ENCODE results near the gene PTPRN2.
"Not testable (repeated sequence)": the region's sequence is repeated elsewhere in the genome, so short reads cannot be mapped to it uniquely, and the experiment has no call there.

PTPRN2 gene

DNA sequence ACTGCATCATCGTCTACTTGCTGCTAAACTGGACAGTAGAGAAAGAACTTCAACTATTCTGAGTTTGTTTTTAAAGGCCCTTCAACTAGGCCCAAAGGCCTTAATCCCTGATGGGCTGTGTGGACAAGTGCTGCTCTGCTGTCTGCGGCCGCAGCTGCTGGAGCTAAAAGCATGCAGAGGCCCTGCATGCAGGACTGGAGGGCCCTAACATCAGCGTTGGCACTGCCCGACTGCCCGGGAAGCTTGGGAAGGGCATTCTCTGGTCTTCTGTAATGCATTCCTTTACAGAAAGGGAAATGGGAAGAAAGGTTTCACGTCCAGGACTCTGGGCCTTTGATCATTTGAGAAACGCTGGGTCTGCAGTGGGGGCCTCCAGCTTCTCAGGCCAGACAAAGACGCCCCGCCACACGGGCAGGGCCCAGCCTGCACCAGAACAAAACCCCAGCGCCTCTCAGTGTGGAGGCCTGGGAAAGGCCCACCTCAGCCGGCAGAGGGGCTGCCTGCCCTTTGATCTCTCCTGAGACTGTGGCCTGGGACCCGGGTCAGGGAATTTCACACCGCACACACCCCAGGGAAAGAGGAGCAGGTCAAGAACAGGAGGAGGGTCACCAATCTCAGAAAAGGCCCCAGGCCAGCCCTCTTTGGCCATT lies 1021.5 kb downstream of the PTPRN2 start:
- Histone ChIP-seq H3K36me3 (ENCODE audit: control insufficient read depth, insufficient read depth, low read length) (no peaks in the 10 kb centered on the region), H3K27ac (ENCODE audit: low read depth, low read length) (no peak overlapping the region), H3K4me3 (ENCODE audit: low read length) (no peak overlapping the region), H3K9ac (ENCODE audit: low read length) (no peak overlapping the region), H3K4me1 (ENCODE audit: control insufficient read depth, insufficient read depth, low read length) (no peaks in the 10 kb centered on the region), H3K27me3 (ENCODE audit: control insufficient read depth, insufficient read depth, low read length) (peaks cover 2% of the 10 kb centered on the region)

DNA sequence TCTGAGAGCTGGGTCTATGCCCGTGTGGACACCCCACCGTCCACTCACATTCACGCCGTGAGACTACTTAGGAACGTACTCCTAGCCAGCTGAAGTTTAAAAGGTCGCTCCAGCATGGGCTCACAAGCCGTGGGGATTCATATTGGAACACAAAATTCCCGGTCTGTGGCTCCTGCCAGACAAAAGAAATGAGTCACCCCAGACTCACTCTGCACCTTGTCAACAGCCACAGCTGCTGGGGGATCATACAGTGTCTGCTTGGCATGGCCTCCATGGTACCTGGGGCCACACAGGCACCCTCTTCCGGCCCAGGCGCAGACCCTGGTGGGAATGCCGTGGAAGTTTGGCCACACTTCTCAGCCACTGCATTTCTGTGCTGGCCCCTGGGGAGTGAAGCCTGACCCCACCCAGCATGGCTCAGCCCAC lies 1022.4 kb downstream of the PTPRN2 start:
- Histone ChIP-seq H3K27ac (ENCODE audit: low read depth, low read length) (no peak overlapping the region), H3K4me3 (ENCODE audit: low read length) (no peak overlapping the region), H3K9ac (ENCODE audit: low read length) (no peak overlapping the region), H3K4me1 (ENCODE audit: control insufficient read depth, insufficient read depth, low read length) (no peaks in the 10 kb centered on the region), H3K36me3 (ENCODE audit: control insufficient read depth, insufficient read depth, low read length) (no peaks in the 10 kb centered on the region), H3K27me3 (ENCODE audit: control insufficient read depth, insufficient read depth, low read length) (peaks cover 2% of the 10 kb centered on the region)

DNA sequence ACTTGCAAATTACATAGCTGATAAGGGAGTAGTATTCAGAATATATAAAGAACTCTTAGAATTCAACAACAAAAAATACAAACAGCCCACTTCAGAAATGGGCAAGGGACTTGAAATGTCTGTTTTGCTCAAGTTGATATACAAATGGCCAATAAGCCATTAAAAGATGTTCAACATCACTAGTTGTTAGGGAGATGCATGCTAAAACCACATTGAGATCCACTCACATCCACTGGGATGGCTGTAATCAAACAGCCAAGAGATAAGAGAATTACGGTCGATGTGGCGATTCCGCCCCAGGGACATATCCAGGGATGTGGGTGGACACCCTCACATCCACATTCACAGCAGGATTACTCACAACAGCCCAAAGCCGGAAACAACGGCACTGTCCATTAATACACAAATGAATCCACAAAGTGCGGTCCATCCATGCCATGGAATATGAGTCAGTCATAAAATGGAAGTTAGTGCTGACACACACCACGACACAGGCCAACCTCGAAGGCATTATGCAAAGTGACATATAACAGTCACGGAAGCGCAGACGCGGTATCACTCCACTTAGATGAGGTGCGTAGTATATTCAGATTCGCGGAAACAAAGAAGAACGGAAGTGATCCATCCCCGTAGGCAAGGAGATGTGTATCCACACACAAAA lies 1023.0 kb downstream of the PTPRN2 start:
- Histone ChIP-seq H3K4me3 (ENCODE audit: low read length) (no peak overlapping the region), H3K27me3 (ENCODE audit: control insufficient read depth, insufficient read depth, low read length) (peaks cover 2% of the 10 kb centered on the region), H3K9ac (ENCODE audit: low read length) (no peak overlapping the region), H3K4me1 (ENCODE audit: control insufficient read depth, insufficient read depth, low read length) (no peaks in the 10 kb centered on the region), H3K27ac (ENCODE audit: low read depth, low read length) (no peak overlapping the region), H3K36me3 (ENCODE audit: control insufficient read depth, insufficient read depth, low read length) (no peaks in the 10 kb centered on the region)

DNA sequence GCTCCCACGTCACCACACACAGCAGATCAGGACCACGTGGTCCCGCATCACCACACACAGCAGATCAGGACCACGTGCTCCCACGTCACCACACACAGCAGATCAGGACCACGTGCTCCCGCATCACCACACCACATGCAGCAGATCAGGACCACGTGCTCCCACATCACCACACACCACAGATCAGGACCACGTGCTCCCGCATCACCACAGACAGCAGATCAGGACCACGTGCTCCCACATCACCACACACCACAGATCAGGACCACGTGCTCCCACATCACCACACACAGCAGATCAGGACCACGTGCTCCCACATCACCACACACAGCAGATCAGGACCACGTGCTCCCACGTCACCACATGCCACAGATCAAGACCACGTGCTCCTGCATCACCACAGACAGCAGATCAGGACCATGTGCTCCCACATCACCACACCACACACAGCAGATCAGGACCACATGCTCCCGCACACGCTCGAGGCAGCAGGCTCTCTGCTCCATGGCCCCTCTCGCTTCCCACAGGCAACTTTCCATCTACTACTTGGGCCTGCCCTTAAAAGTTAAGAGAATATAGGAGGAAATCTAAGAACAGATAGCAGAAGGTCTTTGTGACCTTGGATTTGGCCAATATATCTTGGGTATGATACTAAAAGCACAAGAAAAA lies 1024.0 kb downstream of the PTPRN2 start:
- not testable (repeated sequence) for H3K27ac ChIP-seq (ENCODE audit: low read depth, low read length); H3K4me1 ChIP-seq (ENCODE audit: control insufficient read depth, insufficient read depth, low read length); H3K4me3 ChIP-seq (ENCODE audit: low read length); H3K36me3 ChIP-seq (ENCODE audit: control insufficient read depth, insufficient read depth, low read length); H3K9ac ChIP-seq (ENCODE audit: low read length); H3K27me3 ChIP-seq (ENCODE audit: control insufficient read depth, insufficient read depth, low read length)

DNA sequence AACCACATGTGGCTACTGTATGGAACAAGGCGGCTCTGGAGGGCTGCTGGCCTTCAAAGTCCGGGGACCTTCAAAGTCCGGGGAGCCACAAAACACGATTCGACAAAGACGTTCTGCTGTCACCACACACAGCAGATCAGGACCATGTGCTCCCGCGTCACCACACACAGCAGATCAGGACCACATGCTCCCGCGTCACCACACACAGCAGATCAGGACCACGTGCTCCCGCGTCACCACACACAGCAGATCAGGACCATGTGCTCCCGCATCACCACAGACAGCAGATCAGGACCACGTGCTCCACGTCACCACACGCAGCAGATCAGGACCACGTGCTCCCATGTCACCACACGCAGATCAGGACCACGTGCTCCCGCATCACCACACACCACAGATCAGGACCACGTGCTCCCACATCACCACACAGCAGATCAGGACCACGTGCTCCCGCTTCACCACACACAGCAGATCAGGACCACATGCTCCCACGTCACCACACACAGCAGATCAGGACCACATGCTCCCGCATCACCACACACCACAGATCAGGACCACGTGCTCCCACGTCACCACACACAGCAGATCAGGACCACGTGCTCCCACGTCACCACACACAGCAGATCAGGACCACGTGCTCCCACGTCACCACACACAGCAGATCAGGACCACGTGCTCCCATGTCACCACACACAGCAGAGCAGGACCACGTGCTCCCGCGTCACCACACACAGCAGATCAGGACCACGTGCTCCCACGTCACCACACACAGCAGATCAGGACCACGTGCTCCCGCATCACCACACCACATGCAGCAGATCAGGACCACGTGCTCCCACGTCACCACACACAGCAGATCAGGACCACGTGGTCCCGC lies 1024.9 kb downstream of the PTPRN2 start:
- H3K27ac ChIP-seq (ENCODE audit: low read depth, low read length); H3K4me3 ChIP-seq (ENCODE audit: low read length); H3K36me3 ChIP-seq (ENCODE audit: control insufficient read depth, insufficient read depth, low read length); H3K27me3 ChIP-seq (ENCODE audit: control insufficient read depth, insufficient read depth, low read length); H3K4me1 ChIP-seq (ENCODE audit: control insufficient read depth, insufficient read depth, low read length); H3K9ac ChIP-seq (ENCODE audit: low read length): not testable (repeated sequence)

DNA sequence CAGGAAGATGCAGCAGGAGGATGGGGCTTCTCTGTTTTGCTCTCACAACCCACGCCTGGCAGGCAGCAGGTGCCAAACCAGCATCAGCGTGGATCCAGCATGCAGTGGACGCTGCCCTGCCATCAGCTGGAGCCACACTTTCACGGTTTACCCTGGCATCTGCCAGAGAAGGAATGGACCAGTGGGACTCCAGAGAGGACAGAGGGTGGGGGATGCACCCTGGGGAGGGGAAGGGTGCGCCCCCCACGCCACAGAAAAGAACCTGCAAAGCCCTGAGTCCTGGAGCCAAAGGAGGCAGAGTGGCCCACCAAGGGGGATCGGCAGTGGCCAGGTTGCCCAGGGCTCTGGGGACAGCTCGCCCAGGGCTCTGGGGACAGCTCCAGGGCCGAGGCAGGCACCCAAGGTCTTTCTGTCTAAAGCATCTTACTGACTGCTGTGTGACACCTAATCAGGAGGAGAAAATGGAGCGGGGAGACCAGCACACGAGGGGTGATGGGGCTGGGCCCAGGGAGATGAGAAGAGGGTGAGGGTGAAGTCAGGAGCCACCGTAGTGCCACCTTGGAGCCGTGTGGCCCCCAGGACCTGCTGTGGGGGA lies 1025.7 kb downstream of the PTPRN2 start:
- no peaks in the 10 kb centered on the region for H3K36me3 ChIP-seq (ENCODE audit: control insufficient read depth, insufficient read depth, low read length)
- H3K4me3 ChIP-seq (ENCODE audit: low read length), result no peak overlapping the region
- no peaks in the 10 kb centered on the region for H3K4me1 ChIP-seq (ENCODE audit: control insufficient read depth, insufficient read depth, low read length)
- H3K27ac ChIP-seq (ENCODE audit: low read depth, low read length), result no peak overlapping the region
- H3K9ac ChIP-seq (ENCODE audit: low read length), result no peak overlapping the region
- peaks cover 2% of the 10 kb centered on the region for H3K27me3 ChIP-seq (ENCODE audit: control insufficient read depth, insufficient read depth, low read length)

DNA sequence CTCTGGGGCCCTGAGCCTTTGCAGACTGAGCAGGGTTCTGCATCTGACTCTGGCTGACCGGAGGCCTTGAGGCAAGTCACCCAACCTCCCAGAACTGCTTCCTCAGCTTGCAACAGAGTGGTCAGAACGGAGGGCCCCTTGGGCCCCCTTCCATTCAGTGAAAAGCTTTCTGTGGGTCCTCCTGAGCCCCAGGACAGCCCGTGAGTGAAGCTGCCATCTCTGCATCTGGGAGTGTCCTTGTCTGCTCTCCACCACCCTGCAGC lies 1026.2 kb downstream of the PTPRN2 start:
- Histone ChIP-seq H3K36me3 (ENCODE audit: control insufficient read depth, insufficient read depth, low read length) (no peaks in the 10 kb centered on the region), H3K27me3 (ENCODE audit: control insufficient read depth, insufficient read depth, low read length) (peaks cover 2% of the 10 kb centered on the region), H3K4me3 (ENCODE audit: low read length) (no peak overlapping the region), H3K27ac (ENCODE audit: low read depth, low read length) (no peak overlapping the region), H3K9ac (ENCODE audit: low read length) (no peak overlapping the region), H3K4me1 (ENCODE audit: control insufficient read depth, insufficient read depth, low read length) (no peaks in the 10 kb centered on the region)

DNA sequence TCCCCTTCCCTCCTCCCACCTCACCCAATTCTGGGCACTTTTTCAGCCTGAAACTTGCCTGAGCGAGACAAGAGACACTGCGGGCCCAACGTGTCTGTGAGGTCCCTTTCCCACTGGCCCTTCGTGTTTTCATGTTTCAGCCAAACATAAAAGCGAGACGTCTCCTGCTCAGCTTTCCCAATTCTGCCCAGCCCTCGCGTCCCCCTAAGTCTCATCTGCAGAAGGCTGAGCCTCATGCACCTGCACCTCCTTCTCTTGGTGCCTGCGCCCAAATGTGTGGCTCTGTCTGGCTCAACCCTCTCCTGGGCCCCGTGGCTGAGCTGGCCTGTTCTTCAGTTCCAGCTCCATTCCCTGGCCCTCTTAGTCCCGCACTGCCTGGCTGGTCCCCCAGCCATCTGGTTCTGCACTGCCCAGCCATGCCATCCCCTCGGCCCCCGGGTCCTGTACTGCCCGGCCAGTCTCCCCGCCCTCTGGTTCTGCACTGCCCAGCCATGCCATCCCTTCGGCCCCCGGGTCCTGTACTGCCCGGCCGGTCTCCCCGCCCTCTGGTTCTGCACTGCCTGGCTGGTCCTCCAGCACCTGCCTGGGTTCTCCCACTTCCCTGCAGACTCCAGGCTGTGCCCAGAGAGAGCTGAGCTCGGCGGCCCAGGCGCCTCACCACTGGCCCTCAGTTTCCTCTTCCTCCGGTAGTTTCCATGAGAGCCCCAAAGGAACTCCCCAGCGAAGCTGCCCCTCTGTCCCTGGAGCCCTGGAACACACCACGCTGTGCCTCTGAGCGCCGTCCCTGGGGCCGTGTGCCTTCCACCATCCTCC lies 1026.7 kb downstream of the PTPRN2 start:
- Histone ChIP-seq H3K9ac (ENCODE audit: low read length) (no peak overlapping the region), H3K36me3 (ENCODE audit: control insufficient read depth, insufficient read depth, low read length) (no peaks in the 10 kb centered on the region), H3K27me3 (ENCODE audit: control insufficient read depth, insufficient read depth, low read length) (peaks cover 2% of the 10 kb centered on the region), H3K27ac (ENCODE audit: low read depth, low read length) (no peak overlapping the region), H3K4me3 (ENCODE audit: low read length) (no peak overlapping the region), H3K4me1 (ENCODE audit: control insufficient read depth, insufficient read depth, low read length) (no peaks in the 10 kb centered on the region)

DNA sequence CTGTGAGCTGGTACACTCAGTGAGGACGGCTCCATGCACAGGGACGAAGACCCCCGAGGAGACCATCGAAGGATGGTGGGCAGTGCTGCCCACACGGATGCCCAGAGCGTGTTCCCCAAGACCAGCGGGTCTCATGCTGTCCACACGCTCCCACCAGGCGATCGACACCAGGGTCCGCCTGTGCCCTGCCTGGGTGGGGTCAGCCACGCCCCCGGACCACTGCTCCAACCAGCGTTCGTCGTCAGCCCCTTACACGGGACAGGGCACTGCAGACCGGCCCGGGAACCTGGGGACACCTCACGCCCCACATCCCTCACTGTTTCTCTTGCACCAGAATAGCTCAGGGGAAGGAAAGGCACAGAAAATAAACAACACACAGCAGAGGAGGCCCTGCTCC lies 1027.4 kb downstream of the PTPRN2 start:
- no peaks in the 10 kb centered on the region for H3K27me3 ChIP-seq (ENCODE audit: control insufficient read depth, insufficient read depth, low read length)
- H3K4me3 ChIP-seq (ENCODE audit: low read length), result no peak overlapping the region
- H3K4me1 ChIP-seq (ENCODE audit: control insufficient read depth, insufficient read depth, low read length), result no peaks in the 10 kb centered on the region
- no peak overlapping the region for H3K9ac ChIP-seq (ENCODE audit: low read length)
- no peak overlapping the region for H3K27ac ChIP-seq (ENCODE audit: low read depth, low read length)
- no peaks in the 10 kb centered on the region for H3K36me3 ChIP-seq (ENCODE audit: control insufficient read depth, insufficient read depth, low read length)

DNA sequence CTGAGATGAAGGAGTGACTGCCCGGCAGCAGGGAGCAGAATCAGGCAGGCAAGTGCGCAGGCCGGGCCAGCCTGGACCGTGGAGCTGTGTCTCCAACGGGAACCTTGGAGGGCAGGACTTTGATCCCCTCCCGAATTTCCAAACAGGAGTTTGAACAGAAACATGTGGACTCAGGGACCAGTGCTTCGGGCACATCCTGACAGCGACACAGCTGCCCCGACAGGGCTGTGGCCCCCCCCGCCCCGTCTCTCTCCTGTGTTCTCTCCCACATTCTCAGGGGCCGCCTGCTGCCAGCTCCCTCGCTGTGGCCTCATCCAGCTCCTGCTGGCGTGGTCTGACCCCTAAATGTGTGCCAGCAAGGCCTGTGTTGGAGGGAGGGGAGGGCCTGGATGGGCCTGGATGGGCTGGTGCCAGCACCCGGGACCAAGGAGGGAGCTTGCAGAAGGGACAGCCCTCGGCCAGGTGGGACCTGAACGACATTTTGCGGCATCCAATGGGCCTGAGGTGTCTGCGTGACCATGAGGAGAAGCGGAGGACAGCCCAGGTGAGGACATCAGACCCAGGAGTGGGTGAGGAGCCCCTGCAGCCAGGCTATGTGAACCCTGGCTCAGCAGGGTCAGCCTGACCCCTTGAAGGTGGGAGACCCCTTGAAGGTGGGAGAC lies 1027.9 kb downstream of the PTPRN2 start:
- no peak overlapping the region for H3K9ac ChIP-seq (ENCODE audit: low read length)
- H3K4me1 ChIP-seq (ENCODE audit: control insufficient read depth, insufficient read depth, low read length), result no peaks in the 10 kb centered on the region
- H3K27me3 ChIP-seq (ENCODE audit: control insufficient read depth, insufficient read depth, low read length), result no peaks in the 10 kb centered on the region
- H3K36me3 ChIP-seq (ENCODE audit: control insufficient read depth, insufficient read depth, low read length), result no peaks in the 10 kb centered on the region
- no peak overlapping the region for H3K27ac ChIP-seq (ENCODE audit: low read depth, low read length)
- H3K4me3 ChIP-seq (ENCODE audit: low read length), result no peak overlapping the region

DNA sequence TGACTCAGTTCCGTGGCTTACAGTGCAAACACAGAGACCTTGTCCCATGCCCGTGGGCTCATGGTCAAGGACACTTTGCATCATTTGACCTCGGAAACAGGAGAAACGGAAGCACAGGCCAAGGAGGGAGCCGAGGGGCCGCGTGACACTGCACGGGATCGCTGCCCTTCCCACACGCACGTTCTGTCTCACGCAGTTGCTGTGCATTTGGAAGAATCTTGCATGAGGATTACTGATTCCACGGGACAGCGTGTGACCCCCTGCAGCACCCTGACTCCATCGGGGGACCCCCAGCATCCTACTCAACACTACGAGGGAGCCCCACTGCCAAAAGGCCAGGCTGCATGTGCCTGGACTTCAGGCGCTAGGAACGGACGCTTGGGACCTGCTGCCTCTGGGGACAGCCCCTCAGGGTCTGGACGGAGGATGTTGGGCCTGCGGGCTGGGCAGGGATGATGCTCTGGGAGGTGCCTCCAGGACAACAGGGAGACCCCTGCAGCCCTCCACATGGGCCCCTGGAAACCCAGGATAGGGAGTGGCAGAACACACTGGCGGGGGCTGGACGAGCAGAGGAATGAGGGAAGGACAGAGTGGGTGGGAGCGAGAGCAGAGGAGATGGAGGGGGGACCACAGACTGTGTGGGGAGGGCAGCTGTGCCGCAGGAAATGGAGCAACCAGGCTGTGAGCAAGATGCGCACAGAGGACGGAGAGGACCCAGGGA lies 1028.6 kb downstream of the PTPRN2 start:
- H3K27ac ChIP-seq (ENCODE audit: low read depth, low read length), result no peak overlapping the region
- no peak overlapping the region for H3K4me3 ChIP-seq (ENCODE audit: low read length)
- H3K27me3 ChIP-seq (ENCODE audit: control insufficient read depth, insufficient read depth, low read length), result no peaks in the 10 kb centered on the region

More for the DNA sequence above, 1028.6 kb downstream of the PTPRN2 start:
- Histone ChIP-seq H3K36me3 (ENCODE audit: control insufficient read depth, insufficient read depth, low read length) (no peaks in the 10 kb centered on the region), H3K9ac (ENCODE audit: low read length) (no peak overlapping the region), H3K4me1 (ENCODE audit: control insufficient read depth, insufficient read depth, low read length) (no peaks in the 10 kb centered on the region)
